ENCODE results near the gene ANKRD36B.
"Not testable (repeated sequence)": the region's sequence is repeated elsewhere in the genome, so short reads cannot be mapped to it uniquely, and the experiment has no call there.

DNA sequence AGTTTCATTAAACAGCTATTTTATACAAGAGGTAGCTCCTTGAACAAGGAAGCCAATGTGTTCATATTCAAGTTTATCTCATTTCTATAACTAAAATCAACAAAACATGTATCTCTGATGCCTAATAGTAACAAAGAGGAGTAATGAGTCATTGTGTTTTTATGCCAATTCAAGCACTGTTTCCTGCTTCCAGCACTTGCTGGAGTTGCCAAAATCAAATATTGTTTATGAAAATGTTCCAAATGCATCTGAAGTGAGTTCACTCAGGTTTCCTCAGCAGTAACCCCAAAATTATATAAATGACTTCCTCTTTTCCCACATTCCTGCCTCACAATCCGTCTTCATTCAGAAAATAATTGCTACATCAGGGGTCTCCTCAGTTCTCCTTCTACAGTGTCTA lies 39.2 kb downstream of the ANKRD36B start:
- TF ChIP-seq, protein P1, sequence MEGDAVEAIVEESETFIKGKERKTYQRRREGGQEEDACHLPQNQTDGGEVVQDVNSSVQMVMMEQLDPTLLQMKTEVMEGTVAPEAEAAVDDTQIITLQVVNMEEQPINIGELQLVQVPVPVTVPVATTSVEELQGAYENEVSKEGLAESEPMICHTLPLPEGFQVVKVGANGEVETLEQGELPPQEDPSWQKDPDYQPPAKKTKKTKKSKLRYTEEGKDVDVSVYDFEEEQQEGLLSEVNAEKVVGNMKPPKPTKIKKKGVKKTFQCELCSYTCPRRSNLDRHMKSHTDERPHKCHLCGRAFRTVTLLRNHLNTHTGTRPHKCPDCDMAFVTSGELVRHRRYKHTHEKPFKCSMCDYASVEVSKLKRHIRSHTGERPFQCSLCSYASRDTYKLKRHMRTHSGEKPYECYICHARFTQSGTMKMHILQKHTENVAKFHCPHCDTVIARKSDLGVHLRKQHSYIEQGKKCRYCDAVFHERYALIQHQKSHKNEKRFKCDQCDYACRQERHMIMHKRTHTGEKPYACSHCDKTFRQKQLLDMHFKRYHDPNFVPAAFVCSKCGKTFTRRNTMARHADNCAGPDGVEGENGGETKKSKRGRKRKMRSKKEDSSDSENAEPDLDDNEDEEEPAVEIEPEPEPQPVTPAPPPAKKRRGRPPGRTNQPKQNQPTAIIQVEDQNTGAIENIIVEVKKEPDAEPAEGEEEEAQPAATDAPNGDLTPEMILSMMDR (conservative IDR thresholded peaks at IDR 0.05; ENCODE audit: low read depth, low read length), result not testable (repeated sequence)
- TF ChIP-seq EZH2 (IDR thresholded peaks at IDR 0.05; ENCODE audit: low read length, unreplicated experiment); EZH2phosphoT487 (IDR thresholded peaks at IDR 0.05; ENCODE audit: borderline replicate concordance, low read length): not testable (repeated sequence)

All from PC-3 (cell line).